H1 (cell line): ENCODE results near the gene TAGLN2. TPM values are rescaled to one million over a fixed set of nuclear protein-coding genes. Genes with fewer than 3 reads are reported as not detected.

Experiments
- CTCF ChIA-PET: fragments of 300-600 bp; sonication (Branson Sonifier 250); formaldehyde crosslinking; loops from one replicate; lab custom pipeline; 2021; ENCODE audit not compliant: partially characterized antibody; lab: Charles Lee
- POLR2A ChIA-PET: fragments of 300-600 bp; sonication (Branson Sonifier 250); formaldehyde crosslinking; loops from one replicate; lab custom pipeline; 2021; ENCODE audit warnings: inconsistent platforms; ENCODE audit not compliant: partially characterized antibody; lab: Charles Lee
- DNase-seq, 2 experiments: peaks; one replicate each; pipeline versions ENCODE4 v3.0.0 to v3.0.0-alpha.2; 2010 to 2022; ENCODE audit warnings: low spot score in 2 of 2, low read depth in 1 of 2, mixed read lengths in 1 of 2
- FAIRE-seq: peaks from 2 replicates; lab custom pipeline; 2011; peaks lifted over from hg19 to GRCh38; lab: Jason Lieb, UNC
- H2AFZ ChIP-seq: 2 replicates; pipeline ENCODE4 v1.8.1; 2012; ENCODE audit warnings: low read length, inconsistent platforms
- H2AK5ac ChIP-seq: 2 replicates; pipeline ENCODE4 v1.6.1; 2013; ENCODE audit warnings: low read depth, low read length
- H2BK120ac ChIP-seq: replicated peaks from 2 replicates; pipeline ENCODE3; 2013; ENCODE audit warnings: low read depth, low read length, inconsistent platforms
- H2BK12ac ChIP-seq: 2 replicates; pipeline ENCODE4 v1.6.1; 2013; ENCODE audit warnings: low read depth, low read length
- H2BK15ac ChIP-seq: 2 replicates; pipeline ENCODE4 v1.6.1; 2013; ENCODE audit warnings: low read length
- H2BK20ac ChIP-seq: 2 replicates; pipeline ENCODE4 v1.6.1; 2013; ENCODE audit warnings: low read length
- H2BK5ac ChIP-seq: 2 replicates; pipeline ENCODE4 v1.6.1; 2013; ENCODE audit warnings: low read depth, low read length
- H3K14ac ChIP-seq: 2 replicates; pipeline ENCODE4 v1.6.1; 2013; ENCODE audit warnings: inconsistent platforms; ENCODE audit not compliant: insufficient read length
- H3K18ac ChIP-seq: 2 replicates; pipeline ENCODE4 v1.6.1; 2013; ENCODE audit warnings: low read length; ENCODE audit errors: extremely low read depth
- H3K23ac ChIP-seq: 2 replicates; pipeline ENCODE4 v1.6.1; 2013; ENCODE audit warnings: inconsistent platforms; ENCODE audit not compliant: insufficient read length
- H3K23me2 ChIP-seq: 2 replicates; pipeline ENCODE4 v1.6.1; 2013; ENCODE audit warnings: low read depth, low read length
- H3K27ac ChIP-seq: 2 replicates; pipeline ENCODE4 v1.6.1; 2011; ENCODE audit warnings: low read depth, low read length, inconsistent platforms
- H3K27me3 ChIP-seq, 4 experiments: replicated peaks in 1 of 4; 1 replicate in 1 of 4; 2 replicates in 3 of 4; pipeline versions ENCODE4 v1.6.1 to v1.8.1; 2011 to 2013; ENCODE audit warnings: low read length in 3 of 4, mild to moderate bottlenecking in 3 of 4, inconsistent platforms in 2 of 4, mixed read lengths in 2 of 4, moderate library complexity in 1 of 4; ENCODE audit not compliant: control insufficient read depth in 3 of 4, insufficient read depth in 3 of 4; ENCODE audit errors: extremely low read depth in 1 of 4
- H3K36me3 ChIP-seq, 4 experiments: 2 replicates each; pipeline versions ENCODE4 v1.6.1 to v1.8.1; 2011 to 2013; ENCODE audit warnings: mild to moderate bottlenecking in 4 of 4, low read length in 3 of 4, moderate library complexity in 2 of 4, control low read depth in 1 of 4, inconsistent platforms in 1 of 4; ENCODE audit not compliant: insufficient read depth in 4 of 4, control insufficient read depth in 2 of 4
- H3K4ac ChIP-seq: replicated peaks from 2 replicates; pipeline ENCODE3; 2013; ENCODE audit warnings: low read length, low read depth, mixed read lengths, inconsistent platforms; ENCODE audit not compliant: insufficient read length
- H3K4me1 ChIP-seq, 4 experiments: replicated peaks in 1 of 4; 1 replicate in 1 of 4; 2 replicates in 3 of 4; pipeline versions ENCODE4 v1.6.1 to v1.8.1; 2011 to 2013; ENCODE audit warnings: low read length in 3 of 4, inconsistent platforms in 2 of 4, mixed read lengths in 1 of 4; ENCODE audit not compliant: insufficient read depth in 4 of 4, control insufficient read depth in 3 of 4
- H3K4me2 ChIP-seq, 2 experiments: 2 replicates each; pipeline versions ENCODE4 v1.6.1 to v1.8.1; 2011 to 2013; ENCODE audit warnings: low read depth in 2 of 2, low read length in 2 of 2, control low read depth in 1 of 2, inconsistent platforms in 1 of 2, mild to moderate bottlenecking in 1 of 2; ENCODE audit not compliant: insufficient read depth in 1 of 2
- H3K4me3 ChIP-seq, 4 experiments: fragments of 200-600, 300-600 bp in 1 of 4; sonication (generic), shearing (Covaris generic), sonication (Bioruptor Twin) in 1 of 4; 2 replicates each; pipeline versions ENCODE4 v1.5.1 to v1.8.1; 2011 to 2016; ENCODE audit warnings: low read length in 4 of 4, low read depth in 3 of 4, control low read depth in 2 of 4, inconsistent platforms in 2 of 4, mild to moderate bottlenecking in 2 of 4, mixed read lengths in 1 of 4, moderate library complexity in 1 of 4; ENCODE audit not compliant: insufficient read depth in 2 of 4; ENCODE audit errors: extremely low read depth in 1 of 4
- H3K56ac ChIP-seq: replicated peaks from 2 replicates; pipeline ENCODE3; 2013; ENCODE audit warnings: low read depth, mild to moderate bottlenecking, mixed read lengths, low read length, inconsistent platforms; ENCODE audit not compliant: insufficient read length
- H3K79me1 ChIP-seq: 2 replicates; pipeline ENCODE4 v1.6.1; 2013; ENCODE audit warnings: low read depth, low read length, control low read depth
- H3K79me2 ChIP-seq, 2 experiments: 2 replicates each; pipeline versions ENCODE4 v1.6.1 to v1.8.1; 2012 to 2013; ENCODE audit warnings: low read length in 2 of 2, mild to moderate bottlenecking in 2 of 2, inconsistent platforms in 1 of 2; ENCODE audit not compliant: insufficient read depth in 2 of 2, control insufficient read depth in 1 of 2
- H3K9ac ChIP-seq, 4 experiments: replicated peaks in 1 of 4; 1 replicate in 1 of 4; 2 replicates in 3 of 4; pipeline versions ENCODE4 v1.6.1 to v1.8.1; 2011 to 2013; ENCODE audit warnings: low read depth in 3 of 4, low read length in 3 of 4, control low read depth in 2 of 4, mild to moderate bottlenecking in 2 of 4, moderate library complexity in 2 of 4, inconsistent platforms in 1 of 4; ENCODE audit errors: extremely low read depth in 1 of 4
- H3K9me3 ChIP-seq, 2 experiments: 2 replicates each; pipeline versions ENCODE4 v1.6.1 to v1.8.1; 2012 to 2013; ENCODE audit warnings: mild to moderate bottlenecking in 2 of 2, moderate library complexity in 2 of 2, control low read depth in 1 of 2, inconsistent platforms in 1 of 2, low read depth in 1 of 2, low read length in 1 of 2, mixed read lengths in 1 of 2; ENCODE audit not compliant: insufficient read depth in 2 of 2
- H4K20me1 ChIP-seq, 2 experiments: replicated peaks in 1 of 2; 2 replicates each; pipeline versions ENCODE3 to v1.8.1; 2011 to 2013; ENCODE audit warnings: inconsistent platforms in 2 of 2, low read length in 2 of 2, mild to moderate bottlenecking in 1 of 2; ENCODE audit not compliant: insufficient read depth in 2 of 2, control insufficient read depth in 1 of 2
- H4K5ac ChIP-seq: 2 replicates; pipeline ENCODE4 v1.6.1; 2013; ENCODE audit warnings: low read length, low read depth, mixed read lengths, inconsistent platforms; ENCODE audit not compliant: insufficient read length
- H4K8ac ChIP-seq: 2 replicates; pipeline ENCODE4 v1.8.0; 2013; ENCODE audit warnings: mild to moderate bottlenecking, moderate library complexity, low read length, inconsistent platforms; ENCODE audit not compliant: insufficient read depth; ENCODE audit errors: extremely low read depth
- H4K91ac ChIP-seq: replicated peaks from 2 replicates; pipeline ENCODE3; 2013; ENCODE audit warnings: low read length, mixed read lengths, inconsistent platforms; ENCODE audit not compliant: insufficient read length
- GTF2F1 ChIP-seq: IDR thresholded peaks from 2 replicates; pipeline ENCODE4 v1.6.1; 2012; ENCODE audit warnings: low read depth, low read length, improper control_type of control experiment, borderline replicate concordance
- HDAC2 ChIP-seq, 2 experiments: fragments of 300-600 bp in 1 of 2; sonication (generic) in 1 of 2; IDR thresholded peaks; 2 replicates each; pipeline ENCODE4 v1.6.1; 2011 to 2012; ENCODE audit warnings: low read depth in 2 of 2, low read length in 2 of 2, mild to moderate bottlenecking in 2 of 2, moderate library complexity in 2 of 2, borderline replicate concordance in 1 of 2, inconsistent platforms in 1 of 2
- SIX5 ChIP-seq: IDR thresholded peaks from 2 replicates; pipeline ENCODE4 v1.6.1; 2011; ENCODE audit warnings: mild to moderate bottlenecking, low read depth, low read length
- ZNF274 ChIP-seq: IDR thresholded peaks from 2 replicates; pipeline ENCODE4 v1.7.0; 2012; ENCODE audit warnings: low read length, borderline replicate concordance; ENCODE audit errors: extremely low read depth
- WGBS, 2 experiments: shearing (Covaris generic) in 1 of 2; methylation state at CpG; one replicate each; pipeline versions ENCODE4 v1.1.6 to v1.1.7; 2013 to 2015; ENCODE audit warnings: low lambda C conversion rate in 2 of 2, mixed read lengths in 2 of 2, inconsistent platforms in 1 of 2, low coverage in 1 of 2, missing lambda C conversion rate in 1 of 2; ENCODE audit not compliant: insufficient replicate concordance in 2 of 2, insufficient coverage in 1 of 2, insufficient read length in 1 of 2; ENCODE audit errors: extremely low coverage in 1 of 2, missing lambda C conversion rate in 1 of 2; 5-methylcytosine and 5-hydroxymethylcytosine counted together
- polyA plus RNA-seq, 7 experiments: library from polyadenylated mRNA; depleted of rRNA in 3 of 7; stranded (reverse) in 5 of 7; unstranded in 2 of 7; fragments of >200 nt in 5 of 7; fragments of 200-250 nt in 2 of 7; gene quantifications; 1 replicate in 5 of 7; 2 replicates in 1 of 7; 4 replicates in 1 of 7; pipeline versions ENCODE4 v1.2.1 to v1.2.3, GENCODE V29; 2011 to 2013; ENCODE audit warnings: missing spikeins in 2 of 7, mixed read lengths in 2 of 7
- total RNA-seq: library from RNA; stranded (reverse); fragmentation: NEBNext Ultra II Directional; extraction: Animal tissue kit (Norgen Biotek cat#: 25700); gene quantifications from 2 replicates; pipeline ENCODE4 v1.2.1, GENCODE V29; 2021

Gene TAGLN2
- total and polyA plus RNA-seq, 2 of the 8 experiments (the other 6 are each of a cell fraction or from before 2014, with no cell fraction given), result 93.0 to 114 TPM

- no peak overlapping the region for H2AFZ ChIP-seq
- H3K79me1 ChIP-seq, result no peaks in the 10 kb centered on the region
- H4K8ac ChIP-seq, result no peak overlapping the region
- no peak overlapping the region for H2BK120ac ChIP-seq
- no peak overlapping the region for H3K56ac ChIP-seq
- FAIRE-seq (no peak), DNase-seq (no peak)
- no peaks in the 10 kb centered on the region for H3K79me2 ChIP-seq
- H3K36me3 ChIP-seq, result peaks cover 0 to 16% (median 2%) of the 10 kb centered on the region in 4 experiments; a peak in 4 of 8 replicates
- POLR2A ChIA-PET, result interaction anchor here (1.1 to 3.0 kb wide), 4 partner anchors 9 to 115 kb away, joined by 3 to 14 read pairs (median 4); partner anchors contain the start of genes CFAP45 and TAGLN2
- peak overlapping the region; percentile 14; the same call in 1 of the 2 replicates for H3K18ac ChIP-seq
- no peaks in the 10 kb centered on the region for H3K9me3 ChIP-seq
- peaks cover 13 to 30% (median 19%) of the 10 kb centered on the region in 4 experiments for H3K4me1 ChIP-seq
- peak overlapping the region in 2 of 4 experiments; percentile 23 to 40; a peak in 3 of 7 replicates for H3K9ac ChIP-seq
- H3K27ac ChIP-seq, result peak overlapping the region; percentile 28; the same call in 1 of the 2 replicates
- no peak overlapping the region for H3K4ac ChIP-seq
- H3K14ac ChIP-seq, result no peak overlapping the region
- no peaks in the 10 kb centered on the region for H3K23me2 ChIP-seq
- H4K20me1 ChIP-seq, result no peaks in the 10 kb centered on the region
- 80% methylated on average over 5 of the region's 5 CpGs; no CpG with 5 or more reads in 1 of the 2 experiments for WGBS, 2 experiments
- H3K27me3 ChIP-seq, result no peaks in the 10 kb centered on the region
- no peak overlapping the region for H2BK5ac ChIP-seq
- no peak overlapping the region for H2BK15ac ChIP-seq
- no peak overlapping the region for H3K4me3 ChIP-seq
- H2AK5ac ChIP-seq, result peak overlapping the region; percentile 60; the same call in 1 of the 2 replicates
- 0 out of 2 replicates have a peak overlapping the region, but pooled peaks have one; percentile 14 for H2BK20ac ChIP-seq
- 0 out of 4 replicates have a peak overlapping the region, but pooled peaks of 1 of the 2 experiments have one; percentile 6 for H3K4me2 ChIP-seq
- peak overlapping the region; percentile 29; the same call in 1 of the 2 replicates for H2BK12ac ChIP-seq
- CTCF ChIA-PET, result interaction anchor here (0.6 to 7.5 kb wide), 16 partner anchors 7 to 126 kb away, joined by 3 to 43 read pairs (median 4); partner anchors contain the start of genes FCRL6 and IGSF9
- no peak overlapping the region for H3K23ac ChIP-seq
- no peak overlapping the region for H4K5ac ChIP-seq
- H4K91ac ChIP-seq, result peak overlapping the region; percentile 29
- no peak for TF ChIP-seq SIX5
- no peak for TF ChIP-seq HDAC2 (IDR thresholded peaks at IDR 0.05; ENCODE audit: borderline replicate concordance in 1 of 2, low read depth in 2 of 2, low read length in 2 of 2)
- no peak for TF ChIP-seq GTF2F1
- TF ChIP-seq ZNF274, result no peak
These were observed 9.6 kb downstream of the TAGLN2 start for GRCh38 chr1:159915571-159916241.
